RWPE1 (cell line): Measurements from ENCODE around the gene CTNNA2.
"Not testable (repeated sequence)": the region's sequence is repeated elsewhere in the genome, so short reads cannot be mapped to it uniquely, and the experiment has no call there.

Experiments
- CTCF ChIA-PET: fragments of 350-600 bp; sonication (Branson Sonifier 250); formaldehyde crosslinking; extraction: SDS; loops from one replicate; lab custom pipeline; 2021; lab: Yijun Ruan, JAX
- POLR2A ChIA-PET: fragments of 400-600 bp; formaldehyde crosslinking; extraction: SDS; loops from one replicate; lab custom pipeline; 2020; ENCODE audit warnings: antibody characterized with exemption; ENCODE audit not compliant: low non-redundant PET; lab: Yijun Ruan, JAX
- DNase-seq: peaks from one replicate; pipeline ENCODE4 v3.0.0; 2012; ENCODE audit warnings: low spot score
- H3K27ac ChIP-seq: fragments of 450-650 bp; 2 replicates; pipeline ENCODE4 v1.5.1; 2017
- TF ChIP-seq, protein P1 (sequence below): fragments of 450-650 bp; conservative IDR thresholded peaks from 2 replicates; pipeline ENCODE4 v1.5.1; 2017; ENCODE audit warnings: low read depth, mild to moderate bottlenecking

CTNNA2 gene

DNA sequence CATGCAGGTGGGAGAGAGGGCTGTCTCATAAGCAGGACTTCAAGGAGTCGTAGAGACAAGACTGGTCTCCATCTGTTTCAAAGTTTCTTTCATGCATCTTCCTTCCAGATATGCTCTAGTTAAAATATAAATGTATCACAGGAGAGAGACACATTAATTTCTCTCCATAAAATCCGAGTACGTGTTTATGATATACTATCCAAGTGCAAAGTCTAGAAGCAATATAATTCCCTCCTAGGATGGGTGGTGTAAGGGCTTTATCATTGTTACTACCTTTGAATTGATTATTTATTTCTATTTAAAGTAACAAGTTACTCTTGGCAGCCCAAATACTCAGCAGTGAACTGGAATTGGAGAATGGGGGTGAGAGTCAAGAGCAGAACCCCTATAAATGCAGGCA is 619.4 kb downstream of the CTNNA2 start:
- POLR2A ChIA-PET: no interaction called here
- H3K27ac ChIP-seq: no peak overlapping the region
- CTCF ChIA-PET: interaction anchor here (0.5 kb wide), 1 partner anchor 57 kb away, joined by 3 read pairs; no protein-coding TSS in a partner anchor
- DNase-seq: no peak
- TF ChIP-seq, protein P1, sequence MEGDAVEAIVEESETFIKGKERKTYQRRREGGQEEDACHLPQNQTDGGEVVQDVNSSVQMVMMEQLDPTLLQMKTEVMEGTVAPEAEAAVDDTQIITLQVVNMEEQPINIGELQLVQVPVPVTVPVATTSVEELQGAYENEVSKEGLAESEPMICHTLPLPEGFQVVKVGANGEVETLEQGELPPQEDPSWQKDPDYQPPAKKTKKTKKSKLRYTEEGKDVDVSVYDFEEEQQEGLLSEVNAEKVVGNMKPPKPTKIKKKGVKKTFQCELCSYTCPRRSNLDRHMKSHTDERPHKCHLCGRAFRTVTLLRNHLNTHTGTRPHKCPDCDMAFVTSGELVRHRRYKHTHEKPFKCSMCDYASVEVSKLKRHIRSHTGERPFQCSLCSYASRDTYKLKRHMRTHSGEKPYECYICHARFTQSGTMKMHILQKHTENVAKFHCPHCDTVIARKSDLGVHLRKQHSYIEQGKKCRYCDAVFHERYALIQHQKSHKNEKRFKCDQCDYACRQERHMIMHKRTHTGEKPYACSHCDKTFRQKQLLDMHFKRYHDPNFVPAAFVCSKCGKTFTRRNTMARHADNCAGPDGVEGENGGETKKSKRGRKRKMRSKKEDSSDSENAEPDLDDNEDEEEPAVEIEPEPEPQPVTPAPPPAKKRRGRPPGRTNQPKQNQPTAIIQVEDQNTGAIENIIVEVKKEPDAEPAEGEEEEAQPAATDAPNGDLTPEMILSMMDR: no peak

DNA sequence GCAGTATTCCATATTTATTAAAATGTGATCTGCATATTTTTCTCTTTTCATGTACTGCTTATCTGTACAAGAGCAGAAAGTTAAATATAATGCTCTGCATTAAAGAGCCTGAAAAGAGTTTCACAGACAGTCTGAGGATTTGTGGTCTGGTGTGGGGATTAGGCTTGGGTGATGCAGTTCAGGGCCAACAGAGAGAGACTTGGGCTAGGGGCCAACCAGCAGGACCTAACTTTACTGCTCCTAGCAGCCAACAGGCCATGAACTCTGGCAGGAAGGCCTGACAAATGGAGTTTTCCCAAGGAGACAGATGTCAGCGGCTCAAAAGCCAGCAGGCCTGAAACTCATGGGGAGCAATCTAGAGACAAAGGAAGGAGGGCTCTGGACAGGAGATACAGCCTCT is 622.1 kb downstream of the CTNNA2 start:
- H3K27ac ChIP-seq: no peak overlapping the region
- ChIA-PET POLR2A (no interaction called here), CTCF (no interaction called here)
- no peak for DNase-seq
- TF ChIP-seq, protein P1: no peak

DNA sequence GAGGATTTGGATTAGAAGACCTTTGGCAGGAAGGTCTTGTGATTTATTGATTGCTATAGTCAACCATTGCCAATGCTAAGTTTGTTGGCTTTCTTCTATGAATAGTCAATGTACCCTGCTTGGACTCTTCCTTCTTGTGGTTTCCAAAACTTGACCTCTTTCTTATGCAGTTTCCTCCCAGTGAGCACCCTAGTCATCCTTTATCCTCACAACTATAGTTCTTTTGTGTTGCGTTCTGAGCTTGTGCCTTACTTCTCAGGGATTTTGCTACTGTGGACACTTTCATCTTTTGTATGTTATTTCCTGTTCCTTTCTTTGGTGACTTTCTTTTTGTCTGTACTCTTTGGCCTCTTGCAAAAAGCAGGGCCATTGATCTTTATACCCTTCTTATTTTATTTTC is 623.5 kb downstream of the CTNNA2 start:
- no peak for DNase-seq
- POLR2A ChIA-PET: no interaction called here
- no peak overlapping the region for H3K27ac ChIP-seq
- CTCF ChIA-PET: no interaction called here
- TF ChIP-seq, protein P1: no peak

DNA sequence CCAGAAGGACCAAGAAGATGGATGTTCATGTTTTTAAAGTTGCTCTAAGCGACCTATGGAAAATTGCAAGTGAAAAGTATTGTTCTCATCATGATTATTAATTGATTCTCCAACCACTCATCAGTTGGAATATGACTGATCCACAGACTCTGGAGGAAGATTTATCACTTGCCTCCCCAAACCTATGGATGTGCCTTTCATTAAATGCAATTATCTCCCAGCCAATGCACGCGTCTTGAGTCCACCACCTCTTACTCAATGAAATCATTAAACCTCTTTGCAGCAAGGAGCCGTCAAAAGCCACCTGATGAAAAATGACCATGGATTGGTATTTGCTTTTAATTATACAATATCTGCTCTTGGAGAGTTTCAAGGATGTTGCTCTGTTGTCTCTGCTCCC is 626.1 kb downstream of the CTNNA2 start:
- H3K27ac ChIP-seq: no peak overlapping the region
- TF ChIP-seq, protein P1: no peak
- POLR2A ChIA-PET: no interaction called here

DNA sequence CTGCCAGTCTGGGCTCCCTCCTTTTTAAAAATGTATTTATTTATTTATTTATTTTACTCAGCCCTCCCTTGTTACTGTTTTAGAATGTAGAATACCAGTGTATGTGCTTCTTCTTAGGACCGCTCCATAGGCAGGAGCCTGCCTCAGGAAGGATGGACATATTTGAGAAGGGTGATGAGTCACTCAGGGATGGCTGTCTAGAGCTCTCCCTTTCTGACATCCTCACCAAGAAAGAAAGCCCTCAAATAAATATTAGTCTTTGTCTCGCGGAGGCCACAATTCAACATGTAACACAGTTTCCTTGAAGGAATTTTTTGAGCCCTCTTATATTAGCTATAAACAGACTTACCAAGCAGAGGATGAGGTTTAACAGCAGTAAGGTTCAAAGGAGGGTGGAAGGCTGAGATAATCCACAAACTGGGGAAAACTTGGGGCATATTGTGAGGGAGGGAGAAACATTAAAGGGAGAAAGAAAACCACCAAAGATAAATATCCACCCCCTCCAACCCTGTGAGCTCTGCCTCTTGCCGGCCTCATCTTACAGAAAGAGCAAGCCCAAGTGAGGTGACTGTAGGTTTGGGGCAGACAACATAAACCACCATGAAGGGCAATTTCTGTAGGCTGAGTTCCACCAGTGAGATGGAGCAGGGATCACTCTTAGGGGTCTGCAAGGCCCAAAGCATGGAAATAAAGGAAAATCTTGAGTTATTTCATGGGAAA is 628.3 kb downstream of the CTNNA2 start:
- ChIA-PET CTCF (interaction anchor here (0.6 kb wide), 1 partner anchor 358 kb away, joined by 3 read pairs; no protein-coding TSS in a partner anchor), POLR2A (no interaction called here)
- H3K27ac ChIP-seq: no peak overlapping the region
- TF ChIP-seq, protein P1: no peak
- DNase-seq: no peak

More for the DNA sequence above, 626.1 kb downstream of the CTNNA2 start:
- CTCF ChIA-PET: no interaction called here
- no peak for DNase-seq

DNA sequence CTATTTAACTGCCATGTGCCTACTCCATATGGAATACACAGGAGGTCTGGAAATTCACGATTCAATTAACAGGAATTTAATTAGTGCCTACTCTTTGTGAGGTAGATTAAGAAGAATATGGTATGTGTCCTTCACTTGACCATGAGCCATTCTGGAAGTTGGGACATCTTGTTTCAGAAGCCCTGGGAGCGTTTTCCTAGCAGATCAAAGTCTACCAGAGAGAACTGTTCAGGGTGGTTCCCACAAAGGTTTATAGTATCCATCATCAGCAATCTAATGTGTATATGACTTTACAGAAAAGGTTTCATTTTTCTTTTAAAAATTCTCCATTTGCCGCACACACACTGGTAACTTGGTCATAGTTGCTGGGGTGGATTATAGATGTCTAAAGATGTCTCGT is 632.6 kb downstream of the CTNNA2 start:
- CTCF ChIA-PET: no interaction called here
- H3K27ac ChIP-seq: no peak overlapping the region
- POLR2A ChIA-PET: no interaction called here
- TF ChIP-seq, protein P1: no peak
- DNase-seq: no peak

DNA sequence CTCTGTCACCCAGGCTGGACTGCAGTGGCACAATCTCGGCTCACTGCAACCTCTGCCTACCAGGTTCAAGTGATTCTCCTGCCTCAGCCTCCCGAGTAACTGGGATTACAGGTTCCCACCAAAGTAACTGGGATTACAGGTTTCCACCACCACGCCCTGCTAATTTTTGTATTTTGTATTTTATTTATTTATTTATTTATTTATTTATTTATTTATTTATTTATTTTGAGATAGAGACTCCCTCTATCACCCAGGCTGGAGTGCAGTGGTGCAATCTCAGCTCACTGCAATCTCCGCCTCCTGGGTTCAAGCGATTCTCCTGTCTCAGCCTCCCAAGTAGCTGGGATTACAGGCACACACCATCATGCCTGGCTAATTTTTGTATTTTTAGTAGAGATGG is 633.9 kb downstream of the CTNNA2 start:
- POLR2A ChIA-PET, CTCF ChIA-PET, DNase-seq, H3K27ac ChIP-seq: not testable (repeated sequence)
